MM.1S (cell line): ENCODE measurements around the gene LBX1.

Experiments used
- EZH2 ChIP-seq: fragments of 300-600 bp; sonication (generic); optimal IDR thresholded peaks from 2 replicates; pipeline ENCODE3; 2017; ENCODE audit warnings: low read depth, mild to moderate bottlenecking, antibody characterized with exemption, low read length, mixed read lengths
- TF ChIP-seq, protein P1 (sequence below): fragments of 300-600 bp; sonication (generic); IDR thresholded peaks from 2 replicates; pipeline ENCODE4 v1.5.1; 2016; ENCODE audit warnings: antibody characterized with exemption, low read length, mixed read lengths

DNA sequence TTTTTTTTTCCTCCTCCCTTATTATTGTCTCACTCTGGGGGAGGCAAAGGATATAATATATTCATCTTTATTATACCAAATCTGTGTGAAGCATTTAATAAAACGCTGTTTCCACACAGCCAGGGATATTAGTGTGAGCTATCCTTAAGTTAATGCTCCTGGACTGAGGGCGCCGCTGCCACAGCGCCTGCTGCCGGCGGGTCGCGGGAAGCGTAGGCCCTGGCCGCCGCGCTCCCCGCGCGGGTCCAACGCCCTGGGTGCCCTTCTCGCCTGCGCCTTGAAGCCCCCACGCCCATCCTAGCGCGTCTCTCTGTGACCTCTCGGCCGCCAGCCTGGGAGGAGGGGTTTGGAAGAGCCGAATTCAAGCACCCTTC lies 9.5 kb upstream of the LBX1 start:
- TF ChIP-seq, protein P1, sequence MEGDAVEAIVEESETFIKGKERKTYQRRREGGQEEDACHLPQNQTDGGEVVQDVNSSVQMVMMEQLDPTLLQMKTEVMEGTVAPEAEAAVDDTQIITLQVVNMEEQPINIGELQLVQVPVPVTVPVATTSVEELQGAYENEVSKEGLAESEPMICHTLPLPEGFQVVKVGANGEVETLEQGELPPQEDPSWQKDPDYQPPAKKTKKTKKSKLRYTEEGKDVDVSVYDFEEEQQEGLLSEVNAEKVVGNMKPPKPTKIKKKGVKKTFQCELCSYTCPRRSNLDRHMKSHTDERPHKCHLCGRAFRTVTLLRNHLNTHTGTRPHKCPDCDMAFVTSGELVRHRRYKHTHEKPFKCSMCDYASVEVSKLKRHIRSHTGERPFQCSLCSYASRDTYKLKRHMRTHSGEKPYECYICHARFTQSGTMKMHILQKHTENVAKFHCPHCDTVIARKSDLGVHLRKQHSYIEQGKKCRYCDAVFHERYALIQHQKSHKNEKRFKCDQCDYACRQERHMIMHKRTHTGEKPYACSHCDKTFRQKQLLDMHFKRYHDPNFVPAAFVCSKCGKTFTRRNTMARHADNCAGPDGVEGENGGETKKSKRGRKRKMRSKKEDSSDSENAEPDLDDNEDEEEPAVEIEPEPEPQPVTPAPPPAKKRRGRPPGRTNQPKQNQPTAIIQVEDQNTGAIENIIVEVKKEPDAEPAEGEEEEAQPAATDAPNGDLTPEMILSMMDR = peak; percentile 62
- no peak for TF ChIP-seq EZH2
